Fibroblast of lung (primary cell): ENCODE measurements around the gene TLR10. TPM values are rescaled to one million over a fixed set of nuclear protein-coding genes. Genes with fewer than 3 reads are reported as not detected.
"Not testable (repeated sequence)": the region's sequence is repeated elsewhere in the genome, so short reads cannot be mapped to it uniquely, and the experiment has no call there.

Experiments
- DNase-seq, 2 donors: peaks; one replicate each; pipeline versions ENCODE4 v3.0.0 to v3.0.0-alpha.2; 2010; ENCODE audit warnings: low read depth in 2 of 2
- H2AFZ ChIP-seq: 2 replicates; pipeline ENCODE4 v1.5.1; 2012; ENCODE audit warnings: low read length, control low read depth, inconsistent platforms
- H3K27ac ChIP-seq: 2 replicates; pipeline ENCODE4 v1.5.1; 2011; ENCODE audit warnings: low read length, control low read depth; ENCODE audit not compliant: insufficient read depth
- H3K27me3 ChIP-seq: 2 replicates; pipeline ENCODE4 v1.5.1; 2011; ENCODE audit warnings: mild to moderate bottlenecking, low read length; ENCODE audit not compliant: control insufficient read depth, insufficient read depth
- H3K36me3 ChIP-seq: 2 replicates; pipeline ENCODE4 v1.5.1; 2011; ENCODE audit warnings: low read length; ENCODE audit not compliant: control insufficient read depth, insufficient read depth
- H3K4me1 ChIP-seq: 2 replicates; pipeline ENCODE4 v1.5.1; 2011; ENCODE audit warnings: low read length; ENCODE audit not compliant: control insufficient read depth, insufficient read depth; ENCODE audit errors: extremely low read depth
- H3K4me2 ChIP-seq: 2 replicates; pipeline ENCODE4 v1.5.1; 2011; ENCODE audit warnings: low read length, control low read depth; ENCODE audit not compliant: insufficient read depth; ENCODE audit errors: extremely low read depth
- H3K4me3 ChIP-seq, 4 experiments: fragments of 200-600 bp in 1 of 4; sonication (generic) in 1 of 4; replicated peaks in 1 of 4; 2 replicates each; pipeline ENCODE4 v1.5.1; 2011 to 2016; ENCODE audit warnings: low read length in 4 of 4, low read depth in 3 of 4, mild to moderate bottlenecking in 3 of 4, control low read depth in 2 of 4, inconsistent platforms in 1 of 4, mixed read lengths in 1 of 4; ENCODE audit not compliant: insufficient read depth in 1 of 4; ENCODE audit errors: control extremely low read depth in 1 of 4
- H3K79me2 ChIP-seq: 2 replicates; pipeline ENCODE4 v1.5.1; 2012; ENCODE audit warnings: mild to moderate bottlenecking, low read length, inconsistent platforms; ENCODE audit not compliant: control insufficient read depth, insufficient read depth
- H3K9ac ChIP-seq: 2 replicates; pipeline ENCODE4 v1.5.1; 2011; ENCODE audit warnings: mild to moderate bottlenecking, low read length, control low read depth; ENCODE audit not compliant: insufficient read depth
- H3K9me3 ChIP-seq: 2 replicates; pipeline ENCODE4 v1.5.1; 2012; ENCODE audit warnings: low read depth, low read length; ENCODE audit not compliant: control insufficient read depth, insufficient read depth
- H4K20me1 ChIP-seq: 2 replicates; pipeline ENCODE4 v1.5.1; 2011; ENCODE audit warnings: low read length; ENCODE audit not compliant: control insufficient read depth, insufficient read depth; ENCODE audit errors: extremely low read depth
- CTCF ChIP-seq, 2 donors: IDR thresholded peaks in 1 of 2; conservative IDR thresholded peaks in 1 of 2; 1 replicate in 1 of 2; 2 replicates in 1 of 2; pipeline ENCODE4 v1.5.1; 2011 to 2012; ENCODE audit warnings: low read length in 2 of 2, control low read depth in 1 of 2, inconsistent platforms in 1 of 2, low read depth in 1 of 2, mild to moderate bottlenecking in 1 of 2
- EZH2 ChIP-seq: IDR thresholded peaks from 2 replicates; pipeline ENCODE4 v1.5.1; 2012; ENCODE audit warnings: low read length, control low read depth, mild to moderate bottlenecking; ENCODE audit errors: missing control alignments
- polyA plus RNA-seq, 2 donors: library from polyadenylated mRNA; depleted of rRNA in 1 of 2; stranded (reverse) in 1 of 2; unstranded in 1 of 2; fragments of >200 nt; gene quantifications; 2 replicates each; pipeline ENCODE4 v1.2.1, GENCODE V29; 2011 to 2012; ENCODE audit warnings: missing spikeins in 1 of 2
- total RNA-seq: library from RNA; depleted of rRNA; stranded (reverse); fragments of >200 nt; gene quantifications from 2 replicates; pipeline ENCODE4 v1.2.1, GENCODE V29; 2014

TLR10 gene
- total and polyA plus RNA-seq, 2 donors (not counting 1 experiment from before 2014, with no cell fraction given) = not detected

- TF ChIP-seq EZH2 (no peak), CTCF (conservative IDR thresholded peaks at IDR 0.05 in 1 of 2, IDR thresholded peaks at IDR 0.05 in 1 of 2; ENCODE audit: low read depth in 1 of 2, low read length in 2 of 2) (no peak)
- Histone ChIP-seq H3K36me3 (no peaks in the 10 kb centered on the region), H3K79me2 (no peaks in the 10 kb centered on the region), H3K9ac (no peak overlapping the region), H4K20me1 (no peaks in the 10 kb centered on the region), H3K27ac (no peak overlapping the region), H3K4me1 (no peaks in the 10 kb centered on the region), H3K27me3 (peaks cover 3% of the 10 kb centered on the region), H3K4me2 (no peak overlapping the region), H3K4me3 (no peak overlapping the region), H2AFZ (no peak overlapping the region), H3K9me3 (no peaks in the 10 kb centered on the region)
- DNase-seq = no peak
Observed at GRCh38 chr4:38780833-38781484, 1.8 kb downstream of the TLR10 start.

GRCh38 chr4:38779790-38780189, 3.0 kb downstream of the TLR10 start:
- no peak for DNase-seq
- Histone ChIP-seq H3K27me3 (peaks cover 4% of the 10 kb centered on the region), H4K20me1 (no peaks in the 10 kb centered on the region), H2AFZ (no peak overlapping the region), H3K36me3 (no peaks in the 10 kb centered on the region), H3K4me3 (no peak overlapping the region), H3K79me2 (no peaks in the 10 kb centered on the region), H3K4me2 (no peak overlapping the region), H3K9me3 (no peaks in the 10 kb centered on the region), H3K4me1 (no peaks in the 10 kb centered on the region), H3K27ac (no peak overlapping the region), H3K9ac (no peak overlapping the region)
- no peak for TF ChIP-seq EZH2
- no peak for TF ChIP-seq CTCF (conservative IDR thresholded peaks at IDR 0.05 in 1 of 2, IDR thresholded peaks at IDR 0.05 in 1 of 2; ENCODE audit: low read depth in 1 of 2, low read length in 2 of 2)

- H3K9me3 ChIP-seq, H3K79me2 ChIP-seq, H4K20me1 ChIP-seq, H3K4me3 ChIP-seq, H3K27ac ChIP-seq, DNase-seq, H3K4me1 ChIP-seq, H2AFZ ChIP-seq, H3K9ac ChIP-seq, H3K4me2 ChIP-seq, H3K36me3 ChIP-seq, H3K27me3 ChIP-seq: not testable (repeated sequence)
Observed at GRCh38 chr4:38777925-38778324, 4.9 kb downstream of the TLR10 start.
